Mammary epithelial cell (primary cell): ENCODE measurements around the gene PARP16.

Source experiments
- CTCF ChIP-seq, 2 donors: IDR thresholded peaks in 1 of 2; conservative IDR thresholded peaks in 1 of 2; 2 replicates each; pipeline ENCODE4 v1.5.1; 2011 to 2012; ENCODE audit warnings: inconsistent platforms in 2 of 2, low read length in 2 of 2, mild to moderate bottlenecking in 2 of 2, control low read depth in 1 of 2, low read depth in 1 of 2; ENCODE audit not compliant: insufficient read depth in 1 of 2; ENCODE audit errors: extremely low read depth in 1 of 2
- EZH2 ChIP-seq: IDR thresholded peaks from 2 replicates; pipeline ENCODE4 v1.6.1; 2012; ENCODE audit warnings: low read length, inconsistent platforms, borderline replicate concordance

DNA sequence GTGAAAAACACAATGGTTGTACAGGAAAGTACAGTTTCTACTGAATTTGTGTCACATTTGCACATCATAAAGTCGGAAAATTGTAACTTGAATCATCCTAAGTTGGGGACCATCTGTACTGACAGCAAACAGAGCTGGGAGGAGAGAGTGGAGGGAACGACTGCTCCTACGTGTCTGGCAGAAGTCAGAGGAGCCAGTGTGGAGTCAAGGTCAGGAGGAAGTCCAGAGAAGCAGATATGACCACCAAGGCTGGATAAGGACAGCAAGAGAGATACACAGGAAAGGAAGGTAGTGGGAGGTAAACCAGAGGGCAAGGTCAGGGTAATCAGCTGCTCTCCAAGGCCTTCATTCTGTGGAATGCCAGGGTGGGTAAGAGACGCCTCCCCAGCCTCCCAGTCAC, 72.7 kb downstream of the PARP16 start:
- no peak for TF ChIP-seq CTCF (conservative IDR thresholded peaks at IDR 0.05 in 1 of 2, IDR thresholded peaks at IDR 0.05 in 1 of 2; ENCODE audit: extremely low read depth in 1 of 2, insufficient read depth in 1 of 2, low read depth in 1 of 2, low read length in 2 of 2)
- no peak for TF ChIP-seq EZH2
